ENCODE measurements around the gene KCNIP1.

GRCh38 chr5:170484459-170484831, 19.4 kb upstream of the KCNIP1 start:
- TF ChIP-seq CTCF (IDR thresholded peaks at IDR 0.05) (no peak), POLR2A (IDR thresholded peaks at IDR 0.05) (no peak)
